SK-N-SH (cell line): Measurements from ENCODE around the gene PPP1R9A. TPM values are rescaled to one million over a fixed set of nuclear protein-coding genes. Genes with fewer than 3 reads are reported as not detected.

ENCODE experiments used
- CTCF ChIA-PET: fragments of 300-600, 350-600 bp; formaldehyde crosslinking; extraction: SDS; loops from one replicate; lab custom pipeline; 2021; lab: Yijun Ruan, JAX
- POLR2A ChIA-PET: fragments of 350-600 bp; sonication (Branson Sonifier 250); formaldehyde crosslinking; extraction: SDS; loops from one replicate; lab custom pipeline; 2020; ENCODE audit warnings: antibody characterized with exemption, inconsistent platforms; lab: Yijun Ruan, JAX
- DNase-seq: peaks from one replicate; pipeline ENCODE4 v3.0.0; 2012
- H2AFZ ChIP-seq: fragments of 200-600 bp; sonication (generic); 2 replicates; pipeline ENCODE4 v1.8.1; 2016; ENCODE audit warnings: antibody characterized with exemption, mild to moderate bottlenecking, low read depth
- H3F3A ChIP-seq: fragments of 200-600 bp; sonication (generic); replicated peaks from 2 replicates; pipeline ENCODE3; 2016; ENCODE audit warnings: antibody characterized with exemption, mild to moderate bottlenecking; ENCODE audit not compliant: insufficient read depth
- H3K27ac ChIP-seq, 2 experiments: fragments of 200-500 bp in 1 of 2; fragments of 200-600 bp in 1 of 2; sonication (Bioruptor generic) in 1 of 2; sonication (generic), shearing (Covaris generic) in 1 of 2; 2 replicates each; pipeline versions ENCODE4 v1.5.1 to v1.6.1; 2014 to 2016; ENCODE audit warnings: low read depth in 2 of 2, inconsistent platforms in 1 of 2, low read length in 1 of 2, mild to moderate bottlenecking in 1 of 2, mixed read lengths in 1 of 2
- H3K27me3 ChIP-seq: fragments of 200-600 bp; sonication (generic), shearing (Covaris generic); 2 replicates; pipeline ENCODE4 v1.6.1; 2016; ENCODE audit warnings: mixed run types; ENCODE audit not compliant: insufficient read depth
- H3K36me3 ChIP-seq, 2 experiments: fragments of 200-500 bp in 1 of 2; fragments of 200-600 bp in 1 of 2; sonication (Bioruptor generic) in 1 of 2; sonication (generic) in 1 of 2; replicated peaks in 1 of 2; 2 replicates each; pipeline versions ENCODE3 to v1.5.1; 2014 to 2016; ENCODE audit warnings: low read length in 1 of 2, mild to moderate bottlenecking in 1 of 2; ENCODE audit not compliant: insufficient read depth in 2 of 2, control insufficient read depth in 1 of 2
- H3K4me1 ChIP-seq, 2 experiments: fragments of 200-500 bp in 1 of 2; fragments of 200-600 bp in 1 of 2; sonication (Bioruptor generic) in 1 of 2; sonication (generic), shearing (Covaris generic) in 1 of 2; 2 replicates each; pipeline versions ENCODE4 v1.5.1 to v1.6.1; 2014 to 2016; ENCODE audit warnings: low read depth in 1 of 2, low read length in 1 of 2, mixed run types in 1 of 2; ENCODE audit not compliant: insufficient read depth in 2 of 2, control insufficient read depth in 1 of 2
- H3K4me2 ChIP-seq: fragments of 200-600 bp; sonication (generic), shearing (Covaris generic); 2 replicates; pipeline ENCODE4 v1.6.1; 2017; ENCODE audit warnings: mixed run types
- H3K4me3 ChIP-seq, 2 experiments: fragments of 200-500 bp in 1 of 2; fragments of 200-600 bp in 1 of 2; sonication (Bioruptor generic) in 1 of 2; sonication (generic), shearing (Covaris generic) in 1 of 2; 2 replicates each; pipeline versions ENCODE4 v1.5.1 to v1.8.1; 2014 to 2016; ENCODE audit warnings: low read depth in 2 of 2, inconsistent platforms in 1 of 2, low read length in 1 of 2, mild to moderate bottlenecking in 1 of 2, mixed read lengths in 1 of 2, moderate library complexity in 1 of 2
- H3K79me2 ChIP-seq: fragments of 200-600 bp; sonication (generic); 2 replicates; pipeline ENCODE4 v1.8.1; 2017; ENCODE audit warnings: mild to moderate bottlenecking; ENCODE audit not compliant: insufficient read depth
- H3K9ac ChIP-seq: fragments of 200-600 bp; sonication (generic); 2 replicates; pipeline ENCODE4 v1.6.1; 2017; ENCODE audit warnings: mixed run types
- H3K9me2 ChIP-seq: fragments of 200-600 bp; sonication (generic); 2 replicates; pipeline ENCODE4 v1.6.1; 2017; ENCODE audit warnings: mixed run types
- H3K9me3 ChIP-seq: fragments of 200-600 bp; sonication (generic); 2 replicates; pipeline ENCODE4 v1.6.1; 2017; ENCODE audit warnings: mixed run types, mild to moderate bottlenecking, moderate library complexity
- H4K20me1 ChIP-seq: fragments of 200-600 bp; sonication (generic); 2 replicates; pipeline ENCODE4 v1.6.1; 2017; ENCODE audit warnings: mild to moderate bottlenecking, mixed run types; ENCODE audit not compliant: insufficient read depth
- EP300 ChIP-seq, 2 experiments: IDR thresholded peaks; 2 replicates each; pipeline versions ENCODE4 v1.4.0 to v1.6.1; 2012; ENCODE audit warnings: borderline replicate concordance in 1 of 2, low read depth in 1 of 2, low read length in 1 of 2
- FOSL2 ChIP-seq: IDR thresholded peaks from 2 replicates; pipeline ENCODE4 v1.4.0; 2012; ENCODE audit warnings: low read depth, mild to moderate bottlenecking, moderate library complexity, borderline replicate concordance
- FOXJ3 ChIP-seq: sonication (generic); formaldehyde crosslinking; IDR thresholded peaks from 2 replicates; pipeline ENCODE4 v1.5.1; 2020; ENCODE audit warnings: mild to moderate bottlenecking, missing genetic modification reagents
- GATA2 ChIP-seq: sonication (generic); formaldehyde crosslinking; IDR thresholded peaks from 2 replicates; pipeline ENCODE4 v1.5.0; 2020; ENCODE audit warnings: mild to moderate bottlenecking, missing genetic modification reagents
- JUND ChIP-seq: IDR thresholded peaks from 2 replicates; pipeline ENCODE4 v1.4.0; 2012
- MEF2A ChIP-seq: IDR thresholded peaks from 2 replicates; pipeline ENCODE4 v1.4.0; 2012; ENCODE audit warnings: low read depth, borderline replicate concordance
- MXI1 ChIP-seq: IDR thresholded peaks from 2 replicates; pipeline ENCODE4 v1.6.1; 2012; ENCODE audit warnings: mild to moderate bottlenecking, low read depth, low read length, improper control_type of control experiment
- NFIC ChIP-seq: IDR thresholded peaks from 2 replicates; pipeline ENCODE4 v1.4.0; 2012; ENCODE audit warnings: borderline replicate concordance
- NRF1 ChIP-seq: IDR thresholded peaks from 2 replicates; pipeline ENCODE4 v1.6.1; 2012; ENCODE audit warnings: low read depth, mild to moderate bottlenecking, low read length
- POLR2AphosphoS5 ChIP-seq: IDR thresholded peaks from 2 replicates; pipeline ENCODE4 v1.6.1; 2012; ENCODE audit warnings: low read depth, low read length
- RAD21 ChIP-seq: IDR thresholded peaks from 2 replicates; pipeline ENCODE4 v1.6.1; 2012; ENCODE audit warnings: mild to moderate bottlenecking, low read length
- RFX5 ChIP-seq: IDR thresholded peaks from 2 replicates; pipeline ENCODE4 v1.6.1; 2012; ENCODE audit warnings: mild to moderate bottlenecking, improper control_type of control experiment, low read length
- RXRA ChIP-seq: IDR thresholded peaks from 2 replicates; pipeline ENCODE4 v1.4.0; 2012; ENCODE audit warnings: low read depth, mild to moderate bottlenecking, borderline replicate concordance
- SIN3A ChIP-seq: IDR thresholded peaks from 2 replicates; pipeline ENCODE4 v1.6.1; 2012; ENCODE audit warnings: low read depth, mild to moderate bottlenecking, low read length, moderate library complexity, borderline replicate concordance
- SMC3 ChIP-seq: IDR thresholded peaks from 2 replicates; pipeline ENCODE4 v1.6.1; 2012; ENCODE audit warnings: low read depth, low read length, improper control_type of control experiment
- TAF1 ChIP-seq: IDR thresholded peaks from 2 replicates; pipeline ENCODE4 v1.6.1; 2012; ENCODE audit warnings: low read depth, mild to moderate bottlenecking, low read length, moderate library complexity, borderline replicate concordance
- TCF12 ChIP-seq: IDR thresholded peaks from 2 replicates; pipeline ENCODE4 v1.4.0; 2012
- whole genome bisulfite sequencing: methylation state at CpG from one replicate; pipeline ENCODE4 v1.1.6; 2017; ENCODE audit warnings: low lambda C conversion rate; 5-methylcytosine and 5-hydroxymethylcytosine counted together
- polyA plus RNA-seq, 3 experiments: library from polyadenylated mRNA; depleted of rRNA; stranded (reverse); fragments of >200 nt; gene quantifications; 2 replicates each; pipeline ENCODE4 v1.2.3, GENCODE V29; 2012
- TF ChIP-seq, protein P1 (sequence below): IDR thresholded peaks from 2 replicates; pipeline ENCODE4 v1.6.1; 2012; ENCODE audit warnings: mild to moderate bottlenecking, low read depth, low read length, moderate library complexity
- TF ChIP-seq, protein P2 (sequence below): IDR thresholded peaks from 2 replicates; pipeline ENCODE4 v1.4.0; 2012; ENCODE audit warnings: low read depth, borderline replicate concordance

Gene PPP1R9A
- polyA plus RNA-seq, 1 of the 3 experiments (the other 2 are of a cell fraction) = 0.30 TPM

DNA sequence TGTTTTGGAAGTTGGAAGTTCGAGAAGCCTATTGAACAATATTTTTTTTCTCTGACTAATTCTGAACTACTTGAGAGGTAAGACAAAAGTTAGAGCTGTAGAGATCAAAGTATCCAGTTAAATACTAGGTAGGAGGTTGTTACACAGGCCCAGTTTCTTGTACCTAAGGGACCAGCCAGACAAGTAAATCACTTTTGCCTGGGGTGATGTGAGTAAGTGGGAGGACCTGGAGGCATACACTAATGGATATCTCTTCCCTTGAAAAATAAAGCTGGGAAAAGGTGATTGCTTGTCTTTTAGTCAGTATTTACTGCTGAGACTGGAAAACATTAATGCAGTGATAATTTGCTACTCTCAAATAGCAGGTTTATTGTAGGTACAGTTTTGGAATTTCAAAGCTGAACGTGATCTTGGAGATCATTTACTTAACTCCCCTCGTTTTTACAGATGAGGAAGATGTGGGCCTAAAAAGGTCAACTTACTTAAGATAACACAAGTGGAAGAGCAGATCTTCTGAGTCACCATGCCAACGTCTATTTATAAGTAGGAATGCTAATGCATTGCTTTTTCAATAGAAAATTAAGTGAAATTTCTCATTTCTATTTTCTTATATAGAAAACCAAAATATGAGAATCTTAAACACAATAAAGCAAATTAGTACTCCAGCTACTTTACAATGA, 181.3 kb downstream of the PPP1R9A start:
- H3K27ac ChIP-seq = no peak overlapping the region
- H3K79me2 ChIP-seq = no peaks in the 10 kb centered on the region
- WGBS = 5% methylated on average over 4 of the region's 4 CpGs
- H3K9me2 ChIP-seq = 0 out of 2 replicates have a peak, but pooled peaks cover 5% of the 10 kb centered on the region
- no peak overlapping the region for H3K9ac ChIP-seq
- DNase-seq = no peak
- CTCF ChIA-PET = interaction anchor here (1.3 kb wide), 1 partner anchor 159 kb away, joined by 3 read pairs; no protein-coding TSS in a partner anchor
- H3K4me2 ChIP-seq = no peak overlapping the region
- TF ChIP-seq RXRA (no peak), FOSL2 (no peak), JUND (no peak), MEF2A (no peak), SIN3A (no peak), TCF12 (no peak), POLR2AphosphoS5 (no peak), TAF1 (no peak), EP300 (IDR thresholded peaks at IDR 0.05; ENCODE audit: borderline replicate concordance in 1 of 2, low read depth in 1 of 2, low read length in 1 of 2) (no peak), RAD21 (no peak), NFIC (no peak), MXI1 (no peak), SMC3 (no peak), FOXJ3 (no peak), RFX5 (no peak), GATA2 (no peak), NRF1 (no peak)
- TF ChIP-seq, protein P1, sequence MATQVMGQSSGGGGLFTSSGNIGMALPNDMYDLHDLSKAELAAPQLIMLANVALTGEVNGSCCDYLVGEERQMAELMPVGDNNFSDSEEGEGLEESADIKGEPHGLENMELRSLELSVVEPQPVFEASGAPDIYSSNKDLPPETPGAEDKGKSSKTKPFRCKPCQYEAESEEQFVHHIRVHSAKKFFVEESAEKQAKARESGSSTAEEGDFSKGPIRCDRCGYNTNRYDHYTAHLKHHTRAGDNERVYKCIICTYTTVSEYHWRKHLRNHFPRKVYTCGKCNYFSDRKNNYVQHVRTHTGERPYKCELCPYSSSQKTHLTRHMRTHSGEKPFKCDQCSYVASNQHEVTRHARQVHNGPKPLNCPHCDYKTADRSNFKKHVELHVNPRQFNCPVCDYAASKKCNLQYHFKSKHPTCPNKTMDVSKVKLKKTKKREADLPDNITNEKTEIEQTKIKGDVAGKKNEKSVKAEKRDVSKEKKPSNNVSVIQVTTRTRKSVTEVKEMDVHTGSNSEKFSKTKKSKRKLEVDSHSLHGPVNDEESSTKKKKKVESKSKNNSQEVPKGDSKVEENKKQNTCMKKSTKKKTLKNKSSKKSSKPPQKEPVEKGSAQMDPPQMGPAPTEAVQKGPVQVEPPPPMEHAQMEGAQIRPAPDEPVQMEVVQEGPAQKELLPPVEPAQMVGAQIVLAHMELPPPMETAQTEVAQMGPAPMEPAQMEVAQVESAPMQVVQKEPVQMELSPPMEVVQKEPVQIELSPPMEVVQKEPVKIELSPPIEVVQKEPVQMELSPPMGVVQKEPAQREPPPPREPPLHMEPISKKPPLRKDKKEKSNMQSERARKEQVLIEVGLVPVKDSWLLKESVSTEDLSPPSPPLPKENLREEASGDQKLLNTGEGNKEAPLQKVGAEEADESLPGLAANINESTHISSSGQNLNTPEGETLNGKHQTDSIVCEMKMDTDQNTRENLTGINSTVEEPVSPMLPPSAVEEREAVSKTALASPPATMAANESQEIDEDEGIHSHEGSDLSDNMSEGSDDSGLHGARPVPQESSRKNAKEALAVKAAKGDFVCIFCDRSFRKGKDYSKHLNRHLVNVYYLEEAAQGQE = no peak
- TF ChIP-seq, protein P2, sequence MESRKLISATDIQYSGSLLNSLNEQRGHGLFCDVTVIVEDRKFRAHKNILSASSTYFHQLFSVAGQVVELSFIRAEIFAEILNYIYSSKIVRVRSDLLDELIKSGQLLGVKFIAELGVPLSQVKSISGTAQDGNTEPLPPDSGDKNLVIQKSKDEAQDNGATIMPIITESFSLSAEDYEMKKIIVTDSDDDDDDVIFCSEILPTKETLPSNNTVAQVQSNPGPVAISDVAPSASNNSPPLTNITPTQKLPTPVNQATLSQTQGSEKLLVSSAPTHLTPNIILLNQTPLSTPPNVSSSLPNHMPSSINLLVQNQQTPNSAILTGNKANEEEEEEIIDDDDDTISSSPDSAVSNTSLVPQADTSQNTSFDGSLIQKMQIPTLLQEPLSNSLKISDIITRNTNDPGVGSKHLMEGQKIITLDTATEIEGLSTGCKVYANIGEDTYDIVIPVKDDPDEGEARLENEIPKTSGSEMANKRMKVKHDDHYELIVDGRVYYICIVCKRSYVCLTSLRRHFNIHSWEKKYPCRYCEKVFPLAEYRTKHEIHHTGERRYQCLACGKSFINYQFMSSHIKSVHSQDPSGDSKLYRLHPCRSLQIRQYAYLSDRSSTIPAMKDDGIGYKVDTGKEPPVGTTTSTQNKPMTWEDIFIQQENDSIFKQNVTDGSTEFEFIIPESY = no peak
- POLR2A ChIA-PET = no interaction called here
- H2AFZ ChIP-seq = no peak overlapping the region
- H3K36me3 ChIP-seq = no peaks in the 10 kb centered on the region
- H4K20me1 ChIP-seq = no peaks in the 10 kb centered on the region
- H3F3A ChIP-seq = no peaks in the 10 kb centered on the region
- no peaks in the 10 kb centered on the region; the same call in 1 of the 2 replicates for H3K9me3 ChIP-seq
- H3K4me3 ChIP-seq = no peak overlapping the region
- no peaks in the 10 kb centered on the region for H3K4me1 ChIP-seq
- H3K27me3 ChIP-seq = no peaks in the 10 kb centered on the region; the same call in 1 of the 2 replicates
